Measurements from ENCODE around the gene HLF.

- TF ChIP-seq, protein P1, sequence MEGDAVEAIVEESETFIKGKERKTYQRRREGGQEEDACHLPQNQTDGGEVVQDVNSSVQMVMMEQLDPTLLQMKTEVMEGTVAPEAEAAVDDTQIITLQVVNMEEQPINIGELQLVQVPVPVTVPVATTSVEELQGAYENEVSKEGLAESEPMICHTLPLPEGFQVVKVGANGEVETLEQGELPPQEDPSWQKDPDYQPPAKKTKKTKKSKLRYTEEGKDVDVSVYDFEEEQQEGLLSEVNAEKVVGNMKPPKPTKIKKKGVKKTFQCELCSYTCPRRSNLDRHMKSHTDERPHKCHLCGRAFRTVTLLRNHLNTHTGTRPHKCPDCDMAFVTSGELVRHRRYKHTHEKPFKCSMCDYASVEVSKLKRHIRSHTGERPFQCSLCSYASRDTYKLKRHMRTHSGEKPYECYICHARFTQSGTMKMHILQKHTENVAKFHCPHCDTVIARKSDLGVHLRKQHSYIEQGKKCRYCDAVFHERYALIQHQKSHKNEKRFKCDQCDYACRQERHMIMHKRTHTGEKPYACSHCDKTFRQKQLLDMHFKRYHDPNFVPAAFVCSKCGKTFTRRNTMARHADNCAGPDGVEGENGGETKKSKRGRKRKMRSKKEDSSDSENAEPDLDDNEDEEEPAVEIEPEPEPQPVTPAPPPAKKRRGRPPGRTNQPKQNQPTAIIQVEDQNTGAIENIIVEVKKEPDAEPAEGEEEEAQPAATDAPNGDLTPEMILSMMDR (conservative IDR thresholded peaks at IDR 0.05; ENCODE audit: low read depth, low read length): no peak
- no peak for TF ChIP-seq RFX5 (IDR thresholded peaks at IDR 0.05; ENCODE audit: low read depth, low read length)
- TF ChIP-seq, protein P2, sequence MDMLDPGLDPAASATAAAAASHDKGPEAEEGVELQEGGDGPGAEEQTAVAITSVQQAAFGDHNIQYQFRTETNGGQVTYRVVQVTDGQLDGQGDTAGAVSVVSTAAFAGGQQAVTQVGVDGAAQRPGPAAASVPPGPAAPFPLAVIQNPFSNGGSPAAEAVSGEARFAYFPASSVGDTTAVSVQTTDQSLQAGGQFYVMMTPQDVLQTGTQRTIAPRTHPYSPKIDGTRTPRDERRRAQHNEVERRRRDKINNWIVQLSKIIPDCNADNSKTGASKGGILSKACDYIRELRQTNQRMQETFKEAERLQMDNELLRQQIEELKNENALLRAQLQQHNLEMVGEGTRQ (IDR thresholded peaks at IDR 0.05; ENCODE audit: low read depth, low read length): no peak
- no peak for TF ChIP-seq CHD1 (IDR thresholded peaks at IDR 0.05; ENCODE audit: low read depth, low read length)
- TF ChIP-seq POLR2A (IDR thresholded peaks at IDR 0.05; ENCODE audit: low read depth, low read length): no peak
- TF ChIP-seq MAFK (IDR thresholded peaks at IDR 0.05; ENCODE audit: low read depth, low read length): no peak
- TF ChIP-seq MXI1 (IDR thresholded peaks at IDR 0.05; ENCODE audit: borderline replicate concordance, low read depth, low read length): no peak
- no peak for TF ChIP-seq RAD21 (IDR thresholded peaks at IDR 0.05; ENCODE audit: low read length)
- no peak for TF ChIP-seq BHLHE40 (IDR thresholded peaks at IDR 0.05; ENCODE audit: low read depth, low read length)
- TF ChIP-seq RCOR1 (IDR thresholded peaks at IDR 0.05; ENCODE audit: insufficient replicate concordance, low read length): no peak
- TF ChIP-seq FOS (IDR thresholded peaks at IDR 0.05; ENCODE audit: low read depth, low read length): no peak
- TF ChIP-seq SMC3 (IDR thresholded peaks at IDR 0.05; ENCODE audit: low read depth, low read length): no peak
These were observed 16.7 kb upstream of the HLF start for GRCh38 chr17:55248077-55248476.

Measured in IMR-90 (cell line).